OCI-LY7 (cell line): ENCODE data around the gene C1orf21. TPM values are rescaled to one million over a fixed set of nuclear protein-coding genes. Genes with fewer than 3 reads are reported as not detected.

ENCODE experiments used
- BruUV-seq: library from RNA; stranded (reverse); fragments of 400-500 nt; replicated peaks from 2 replicates; lab custom pipeline; 2021; lab: Mats Ljungman, UMichigan
- CTCF ChIA-PET: fragments of 300-600 bp; sonication (Branson Sonifier 250); formaldehyde crosslinking; loops from one replicate; lab custom pipeline; 2022; ENCODE audit warnings: antibody characterized with exemption; ENCODE audit not compliant: unreplicated experiment; lab: Charles Lee
- POLR2A ChIA-PET: fragments of 300-600 bp; sonication (Branson Sonifier 250); formaldehyde crosslinking; loops from one replicate; lab custom pipeline; 2022; ENCODE audit warnings: antibody characterized with exemption; lab: Charles Lee
- DNase-seq: peaks from one replicate; pipeline ENCODE4 v3.0.0-alpha.2; 2015; ENCODE audit warnings: low spot score
- H2AFZ ChIP-seq: fragments of 200-600 bp; sonication (generic), shearing (Covaris generic); 2 replicates; pipeline ENCODE4 v1.6.1; 2014; ENCODE audit warnings: mild to moderate bottlenecking, antibody characterized with exemption, low read length, moderate library complexity
- H3K27ac ChIP-seq: fragments of 200-600 bp; sonication (generic); 2 replicates; pipeline ENCODE4 v1.5.1; 2014; ENCODE audit warnings: mixed run types, low read depth, mild to moderate bottlenecking, moderate library complexity, low read length, inconsistent platforms; ENCODE audit not compliant: poor library complexity, severe bottlenecking
- H3K36me3 ChIP-seq: fragments of 200-600 bp; sonication (generic); 2 replicates; pipeline ENCODE4 v1.6.1; 2014; ENCODE audit warnings: mild to moderate bottlenecking, antibody characterized with exemption, low read length, moderate library complexity, mixed read lengths; ENCODE audit not compliant: insufficient read depth
- H3K4me1 ChIP-seq: fragments of 200-600 bp; sonication (generic); 2 replicates; pipeline ENCODE4 v1.5.1; 2014; ENCODE audit warnings: mild to moderate bottlenecking, low read length; ENCODE audit not compliant: insufficient read depth, poor library complexity, severe bottlenecking
- H3K4me2 ChIP-seq: fragments of 200-600 bp; sonication (generic); 2 replicates; pipeline ENCODE4 v1.6.1; 2014; ENCODE audit warnings: mild to moderate bottlenecking, low read length
- H3K4me3 ChIP-seq: fragments of 200-600 bp; sonication (generic); 2 replicates; pipeline ENCODE4 v1.5.1; 2014; ENCODE audit warnings: mild to moderate bottlenecking, low read depth, low read length; ENCODE audit not compliant: poor library complexity, severe bottlenecking
- H3K79me2 ChIP-seq: fragments of 200-600 bp; sonication (generic); 2 replicates; pipeline ENCODE4 v1.6.1; 2016; ENCODE audit warnings: low read depth, mild to moderate bottlenecking, low read length, moderate library complexity, mixed read lengths; ENCODE audit not compliant: insufficient read depth
- H3K9me2 ChIP-seq: fragments of 200-600 bp; sonication (generic); 2 replicates; pipeline ENCODE4 v1.6.1; 2016; ENCODE audit warnings: mild to moderate bottlenecking, low read length, mixed read lengths; ENCODE audit not compliant: insufficient read depth
- H3K9me3 ChIP-seq: fragments of 200-600 bp; sonication (generic); 2 replicates; pipeline ENCODE4 v1.6.1; 2014; ENCODE audit warnings: mild to moderate bottlenecking, mixed run types, low read length, mixed read lengths
- H4K20me1 ChIP-seq: fragments of 200-600 bp; sonication (generic); 2 replicates; pipeline ENCODE4 v1.6.1; 2014; ENCODE audit warnings: mild to moderate bottlenecking, antibody characterized with exemption, low read length, moderate library complexity, mixed read lengths; ENCODE audit not compliant: insufficient read depth
- CTCF ChIP-seq: fragments of 200-600 bp; sonication (generic); conservative IDR thresholded peaks from 2 replicates; pipeline ENCODE4 v1.5.1; 2014; ENCODE audit warnings: mild to moderate bottlenecking, antibody characterized with exemption, low read length, moderate library complexity, mixed read lengths
- EZH2phosphoT487 ChIP-seq: fragments of 200-600 bp; sonication (generic); IDR thresholded peaks from 2 replicates; pipeline ENCODE4 v1.6.1; 2018; ENCODE audit warnings: low read depth, borderline replicate concordance, mild to moderate bottlenecking, mixed run types, antibody characterized with exemption, low read length, moderate library complexity, mixed read lengths
- intact Hi-C: fragments of 100-400 bp; cut with micrococcal nuclease; formaldehyde crosslinking; loops from one replicate; pipeline ENCODE4 v1.10.0; 2022; ENCODE audit not compliant: unreplicated experiment
- total RNA-seq, 2 experiments: library from RNA; depleted of rRNA in 1 of 2; stranded (reverse); fragments of >200 nt in 1 of 2; shearing (Covaris generic) in 1 of 2; gene quantifications; 2 replicates each; pipeline ENCODE4 v1.2.3, GENCODE V29; 2014 to 2022

C1orf21 gene
- total RNA-seq, 2 experiments from 2014 or later, result not detected

GRCh38 chr1:184513966-184514365 is 127.1 kb downstream of the C1orf21 start:
- no peak for TF ChIP-seq EZH2phosphoT487
- no peak for TF ChIP-seq CTCF
- Histone ChIP-seq H3K36me3 (no peaks in the 10 kb centered on the region), H3K4me2 (no peak overlapping the region), H3K27ac (no peak overlapping the region), H3K79me2 (no peaks in the 10 kb centered on the region), H3K9me2 (no peaks in the 10 kb centered on the region), H2AFZ (no peak overlapping the region), H4K20me1 (no peaks in the 10 kb centered on the region), H3K4me1 (no peaks in the 10 kb centered on the region), H3K4me3 (no peak overlapping the region), H3K9me3 (no peaks in the 10 kb centered on the region)
- intact Hi-C loops, result no loop called here
- DNase-seq, result no peak
- BruUV-seq, result no TSS peak
- POLR2A ChIA-PET, result no interaction called here
- CTCF ChIA-PET, result no interaction called here

DNA sequence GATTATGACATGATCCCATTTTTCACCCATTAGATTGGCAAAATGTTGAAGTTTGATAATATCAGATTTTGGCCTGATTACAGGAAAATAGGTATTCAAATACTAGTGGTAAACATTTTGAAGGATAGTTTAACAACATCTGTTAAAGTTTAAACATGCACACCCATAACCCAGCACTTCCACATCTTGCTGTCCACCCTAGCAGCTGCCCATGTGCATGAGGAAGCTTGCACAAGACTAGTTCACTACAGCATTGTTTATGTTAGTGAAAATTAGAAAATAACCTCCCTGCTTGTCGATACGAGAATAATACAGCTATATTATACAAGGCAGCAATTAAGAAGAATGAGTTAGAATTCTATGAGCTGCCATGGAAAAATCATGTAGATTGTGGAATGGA is 127.6 kb downstream of the C1orf21 start:
- no peaks in the 10 kb centered on the region for H3K9me2 ChIP-seq
- no peak overlapping the region for H3K4me3 ChIP-seq
- H3K27ac ChIP-seq, result no peak overlapping the region
- H3K4me2 ChIP-seq, result no peak overlapping the region
- POLR2A ChIA-PET, result no interaction called here
- H4K20me1 ChIP-seq, result no peaks in the 10 kb centered on the region
- no peaks in the 10 kb centered on the region for H3K36me3 ChIP-seq
- H3K4me1 ChIP-seq, result no peaks in the 10 kb centered on the region
- no peak overlapping the region for H2AFZ ChIP-seq
- no peak for DNase-seq
- TF ChIP-seq EZH2phosphoT487, result no peak
- no peak for TF ChIP-seq CTCF
- CTCF ChIA-PET, result no interaction called here
- intact Hi-C loops, result no loop called here
- no TSS peak for BruUV-seq
- H3K79me2 ChIP-seq, result no peaks in the 10 kb centered on the region
- H3K9me3 ChIP-seq, result no peaks in the 10 kb centered on the region

GRCh38 chr1:184517130-184517529 is 130.3 kb downstream of the C1orf21 start:
- BruUV-seq, result no TSS peak
- CTCF ChIA-PET, result no interaction called here

More at GRCh38 chr1:184517130-184517529, 130.3 kb downstream of the C1orf21 start:
- no peaks in the 10 kb centered on the region for H3K79me2 ChIP-seq
- intact Hi-C loops, result no loop called here
- no peaks in the 10 kb centered on the region for H3K9me2 ChIP-seq
- H4K20me1 ChIP-seq, result no peaks in the 10 kb centered on the region
- no peak overlapping the region for H3K4me2 ChIP-seq
- TF ChIP-seq EZH2phosphoT487, result no peak
- TF ChIP-seq CTCF, result no peak
- no peaks in the 10 kb centered on the region for H3K36me3 ChIP-seq
- no peak for DNase-seq
- H3K9me3 ChIP-seq, result no peaks in the 10 kb centered on the region
- H2AFZ ChIP-seq, result no peak overlapping the region
- POLR2A ChIA-PET, result interaction anchor here (0.7 kb wide), 1 partner anchor 35 kb away, joined by 3 read pairs; no protein-coding TSS in a partner anchor
- no peak overlapping the region for H3K4me3 ChIP-seq
- H3K4me1 ChIP-seq, result no peaks in the 10 kb centered on the region
- no peak overlapping the region for H3K27ac ChIP-seq
